Measurements from ENCODE around the gene FOXN3.
"Not testable (repeated sequence)": the region's sequence is repeated elsewhere in the genome, so short reads cannot be mapped to it uniquely, and the experiment has no call there.

Gene FOXN3

DNA sequence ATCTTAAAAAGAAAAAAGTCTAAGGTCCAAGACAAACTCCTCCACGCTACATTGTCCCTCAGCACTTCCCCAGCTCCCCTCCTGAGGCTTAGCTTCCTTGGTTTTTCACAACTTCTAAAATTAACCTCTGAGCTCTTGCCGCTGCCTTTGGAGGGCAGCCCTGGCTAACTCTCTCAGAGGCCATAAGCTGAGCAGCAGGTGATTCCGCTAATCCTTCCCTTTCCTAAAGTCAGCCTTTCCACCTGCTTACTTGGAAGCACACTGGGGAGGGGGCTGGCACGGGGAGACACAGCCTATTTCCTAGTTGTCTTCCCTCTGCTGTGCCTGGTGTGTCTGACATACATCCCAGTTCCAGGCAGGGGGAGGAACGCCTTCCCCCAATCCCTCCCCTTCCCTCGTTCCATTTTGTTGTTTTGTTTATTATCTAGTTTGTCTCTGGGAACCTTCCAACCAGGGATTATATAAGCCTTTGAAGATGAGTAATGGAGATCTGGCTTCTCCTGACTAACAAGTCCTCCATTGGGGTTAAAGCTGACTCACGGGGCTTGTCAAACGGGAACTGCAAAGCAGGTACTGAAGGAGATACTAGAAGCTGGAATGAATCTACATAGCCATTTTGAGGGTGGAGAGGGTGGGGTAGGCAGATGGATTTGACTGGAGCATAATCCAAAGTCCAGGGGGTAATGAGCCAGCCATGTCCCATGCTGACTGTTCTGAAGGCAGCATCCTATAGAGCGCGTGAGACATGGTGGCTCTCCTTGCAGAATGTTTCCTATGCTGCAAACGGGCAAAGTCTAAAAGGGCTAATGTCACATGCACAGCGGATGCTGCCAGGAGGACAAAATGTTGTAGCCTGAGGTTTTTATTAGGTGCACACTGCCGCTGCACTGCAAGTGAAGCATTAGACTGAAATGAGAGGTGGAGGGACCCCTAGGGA, 230.8 kb downstream of the FOXN3 start:
- DNase-seq: no peak

- no peak for DNase-seq
Measured at GRCh38 chr14:89184952-89185351, 232.1 kb downstream of the FOXN3 start.

GRCh38 chr14:89182326-89182725, 234.7 kb downstream of the FOXN3 start:
- DNase-seq: no peak

DNA sequence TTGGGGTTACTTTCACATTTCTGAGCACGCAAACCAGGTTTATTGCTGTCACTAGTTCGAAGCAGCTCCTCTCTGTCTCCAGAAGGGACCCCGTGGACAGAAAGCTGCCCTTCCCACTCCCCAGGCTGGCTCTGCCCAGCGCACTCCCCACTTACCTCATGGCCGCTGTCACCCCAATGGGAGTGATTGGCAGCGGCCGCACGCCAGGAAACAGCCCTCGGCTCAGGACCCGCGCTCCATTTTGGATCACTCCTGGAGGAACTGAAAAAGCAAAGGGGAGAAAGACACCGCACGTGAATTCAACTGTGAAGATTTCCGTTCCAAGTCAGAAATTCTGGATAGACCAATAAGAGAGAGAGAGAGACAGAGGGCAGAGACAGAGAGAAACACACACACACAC, 236.5 kb downstream of the FOXN3 start:
- no peak for DNase-seq

GRCh38 chr14:89179891-89180404, 237.1 kb downstream of the FOXN3 start:
- DNase-seq: no peak

DNA sequence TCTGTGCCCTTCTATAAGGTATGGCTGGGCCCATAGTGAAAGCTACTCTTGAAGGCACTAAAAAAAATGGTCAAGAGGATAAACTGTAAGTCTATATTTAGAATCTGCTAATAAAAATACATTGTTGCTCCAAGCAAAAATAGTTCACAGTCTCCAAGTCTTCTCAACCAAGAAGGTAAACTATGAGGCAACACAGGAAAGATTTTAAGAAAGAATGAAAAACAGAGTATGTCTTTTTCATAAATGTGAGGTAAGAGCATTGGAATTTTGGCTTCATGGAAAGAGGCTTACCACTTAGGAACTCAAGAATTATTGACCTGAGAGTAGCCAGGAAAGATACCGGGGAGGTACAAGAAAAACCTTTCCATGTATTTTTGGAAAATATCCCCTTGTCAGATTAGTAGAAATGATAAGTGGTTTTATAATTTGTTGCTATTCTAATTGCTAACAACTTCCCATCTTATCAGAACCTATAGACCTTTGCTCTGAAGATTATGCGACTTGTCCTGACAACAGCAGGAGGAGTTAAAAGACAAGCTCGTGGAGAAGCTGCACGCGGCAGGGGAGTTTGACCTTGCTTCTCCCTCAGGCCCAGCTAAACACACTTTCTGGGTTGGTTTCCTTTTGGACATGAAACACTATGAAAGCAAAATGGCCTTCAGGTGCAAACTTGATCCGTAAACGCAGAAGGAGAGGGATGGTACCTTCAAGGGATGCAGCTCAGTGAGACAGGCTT, 238.1 kb downstream of the FOXN3 start:
- DNase-seq: no peak

GRCh38 chr14:89178376-89178775, 238.7 kb downstream of the FOXN3 start:
- no peak for DNase-seq

DNA sequence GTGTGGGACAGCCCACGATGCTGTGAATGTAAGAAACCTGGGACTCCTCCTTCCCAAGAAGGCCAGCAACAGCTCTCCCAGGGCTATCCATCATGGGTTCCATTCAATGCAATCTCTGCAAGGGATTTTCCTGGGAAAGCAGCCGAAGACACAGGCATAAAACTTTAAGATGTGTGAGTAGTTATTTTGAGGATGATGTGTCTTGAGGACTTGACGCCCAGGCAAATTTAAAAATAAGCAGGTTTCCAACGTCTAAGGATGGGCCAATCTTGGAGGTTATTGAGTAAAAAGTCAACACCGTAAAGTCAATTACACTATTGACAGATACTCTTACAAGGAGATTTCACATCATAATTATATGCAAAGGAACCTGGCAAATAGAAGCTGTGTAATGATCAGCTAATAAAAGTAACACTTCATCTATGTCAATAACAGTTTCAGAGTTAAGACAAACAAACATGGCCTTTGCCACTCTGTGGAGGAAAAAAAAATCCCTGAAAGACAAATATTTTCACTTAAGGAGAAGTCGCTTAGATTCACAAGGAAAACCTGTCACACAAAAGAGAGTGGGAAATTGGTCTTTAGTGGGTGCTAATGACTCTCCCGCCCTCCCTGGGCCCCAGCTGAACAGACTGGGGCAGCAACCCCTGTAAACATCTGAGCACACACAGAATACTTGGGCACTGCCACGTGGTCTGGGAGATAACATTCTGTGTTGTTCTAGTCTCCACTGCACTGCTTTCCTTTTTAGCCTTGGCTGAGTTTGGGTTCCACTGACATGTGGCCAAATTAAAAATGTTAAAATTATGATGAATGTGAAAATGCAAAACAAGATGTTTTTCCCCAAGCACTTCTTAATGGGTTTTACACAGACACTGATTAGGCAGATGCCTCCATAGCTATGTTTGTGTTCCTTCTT, 240.9 kb downstream of the FOXN3 start:
- no peak for DNase-seq

DNA sequence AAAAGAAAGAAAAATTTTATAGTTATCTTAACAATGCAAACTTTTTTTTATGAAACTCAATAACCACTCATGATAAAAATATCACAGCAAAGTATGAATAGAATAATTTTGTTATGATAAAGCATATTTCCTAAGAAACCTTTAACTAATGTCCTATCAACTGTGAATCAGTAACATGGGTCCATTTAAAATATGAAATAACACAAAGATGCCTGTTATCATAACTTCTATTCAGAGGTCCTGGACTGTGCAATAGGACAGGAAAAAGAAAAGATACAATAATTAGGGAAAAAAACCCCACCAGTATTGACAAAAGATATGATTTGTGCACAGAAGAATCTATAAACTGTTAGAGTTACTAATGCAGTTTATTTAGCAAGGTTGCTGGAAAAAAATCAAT, 245.4 kb downstream of the FOXN3 start:
- no peak for DNase-seq

- no peak for DNase-seq
Measured at GRCh38 chr14:89171168-89171567, 245.9 kb downstream of the FOXN3 start.

DNA sequence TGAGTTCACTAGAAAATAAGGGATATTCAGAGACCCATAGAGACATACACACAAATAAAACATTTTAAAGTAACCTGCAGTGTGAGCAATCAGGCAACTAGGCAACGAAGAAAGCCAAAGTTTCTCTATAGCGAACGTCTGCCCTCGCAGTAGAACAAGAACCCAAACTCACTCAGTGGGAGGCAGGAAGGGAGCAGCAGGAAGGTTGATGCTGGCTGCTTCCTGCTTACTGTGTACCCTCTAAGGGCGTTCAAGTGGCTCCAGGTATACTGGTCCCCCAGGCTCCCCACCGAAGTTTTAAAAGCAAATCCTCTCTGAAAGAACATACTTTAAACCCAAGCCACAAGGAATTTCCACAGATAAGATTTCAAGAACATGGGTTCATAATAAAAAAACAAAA, 249.3 kb downstream of the FOXN3 start:
- no peak for DNase-seq

- no peak for DNase-seq
Measured at GRCh38 chr14:89166633-89167032, 250.4 kb downstream of the FOXN3 start.

- DNase-seq: no peak
Measured at GRCh38 chr14:89165189-89166181, 251.5 kb downstream of the FOXN3 start.

- DNase-seq: no peak
Measured at GRCh38 chr14:89164168-89165073, 252.6 kb downstream of the FOXN3 start.

DNA sequence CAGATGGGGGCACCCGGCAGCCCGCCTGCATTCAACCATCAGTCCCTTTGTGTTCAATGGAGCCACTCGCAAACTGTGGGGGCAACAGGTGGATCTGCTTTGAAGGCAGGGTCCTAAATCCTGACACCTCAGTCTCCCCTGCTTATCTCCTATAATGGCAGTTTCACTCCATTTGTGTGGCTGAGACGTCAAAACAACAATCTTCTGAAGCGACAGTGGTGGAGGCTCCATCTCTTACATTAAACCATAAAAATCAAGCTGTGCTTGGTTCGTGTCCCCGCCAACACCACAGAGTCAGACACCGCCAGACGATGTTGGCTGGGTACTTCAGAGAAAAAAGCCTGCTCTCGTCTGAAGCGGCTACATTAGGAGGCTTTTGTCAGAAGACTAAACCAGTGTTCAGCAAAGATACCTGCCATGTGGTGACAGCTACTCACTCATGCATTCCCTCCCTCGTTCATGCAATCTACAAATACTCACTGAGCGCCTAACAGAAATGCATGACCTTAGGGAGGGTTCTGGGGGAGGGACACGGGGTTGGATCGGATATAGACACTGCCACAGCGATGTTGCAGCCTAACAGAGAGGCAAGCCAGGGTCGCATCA, 253.9 kb downstream of the FOXN3 start:
- DNase-seq: no peak

- DNase-seq: no peak
Measured at GRCh38 chr14:89162586-89162985, 254.4 kb downstream of the FOXN3 start.

DNA sequence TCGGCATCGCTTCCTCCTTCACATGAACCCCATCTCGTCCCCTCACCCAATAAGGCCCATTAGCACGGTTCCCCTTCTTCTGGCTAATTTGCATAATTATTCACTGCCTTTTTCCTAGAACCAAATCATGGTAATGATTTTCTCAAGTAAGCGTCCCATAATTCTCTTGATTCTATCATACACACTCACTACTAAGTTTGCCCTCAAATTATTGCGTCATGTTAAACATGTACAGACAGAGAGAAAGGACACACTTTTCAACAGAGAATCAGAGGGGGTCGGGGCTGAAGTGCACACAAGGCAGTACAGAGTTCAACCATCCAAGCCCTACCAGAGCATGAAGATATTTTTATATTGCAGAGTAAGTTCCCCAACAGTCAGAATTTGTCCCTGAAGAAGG, 256.6 kb downstream of the FOXN3 start:
- no peak for DNase-seq

DNA sequence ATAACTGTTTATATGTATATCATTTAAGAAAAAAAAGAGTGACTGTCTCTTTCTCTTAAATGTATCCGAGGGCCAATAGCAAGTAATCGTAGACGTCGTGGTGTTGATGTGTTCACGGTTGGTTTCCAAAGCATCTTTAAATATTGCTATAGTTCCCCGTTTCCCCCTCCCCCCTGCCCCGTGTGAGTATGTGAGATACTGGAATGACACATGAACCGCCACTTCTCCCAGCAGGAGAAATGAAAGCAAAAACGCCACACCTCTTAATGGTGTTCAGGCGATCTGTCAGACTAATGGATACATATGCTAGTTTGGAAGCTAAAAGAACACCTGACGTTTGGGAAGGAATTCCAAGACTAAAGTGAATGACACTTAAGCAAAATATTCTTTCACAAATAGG, 258.3 kb downstream of the FOXN3 start:
- DNase-seq: no peak

GRCh38 chr14:89158104-89158503, 258.9 kb downstream of the FOXN3 start:
- DNase-seq: not testable (repeated sequence)

GRCh38 chr14:89155491-89155890, 261.5 kb downstream of the FOXN3 start:
- no peak for DNase-seq

Measured in NK-92 treated with Interleukin-12 subunit alpha and Interleukin-12 subunit beta, amount 100 ng/mL, for 24 hours (cell line).